NCI-H526 (cell line): ENCODE measurements around the gene ST14.
"Not testable (repeated sequence)": the region's sequence is repeated elsewhere in the genome, so short reads cannot be mapped to it uniquely, and the experiment has no call there.

Source experiments
- DNase-seq, 2 experiments: peaks; one replicate each; lab custom pipeline; 2025; lab: John Stamatoyannopoulos, UW

Gene ST14

DNA sequence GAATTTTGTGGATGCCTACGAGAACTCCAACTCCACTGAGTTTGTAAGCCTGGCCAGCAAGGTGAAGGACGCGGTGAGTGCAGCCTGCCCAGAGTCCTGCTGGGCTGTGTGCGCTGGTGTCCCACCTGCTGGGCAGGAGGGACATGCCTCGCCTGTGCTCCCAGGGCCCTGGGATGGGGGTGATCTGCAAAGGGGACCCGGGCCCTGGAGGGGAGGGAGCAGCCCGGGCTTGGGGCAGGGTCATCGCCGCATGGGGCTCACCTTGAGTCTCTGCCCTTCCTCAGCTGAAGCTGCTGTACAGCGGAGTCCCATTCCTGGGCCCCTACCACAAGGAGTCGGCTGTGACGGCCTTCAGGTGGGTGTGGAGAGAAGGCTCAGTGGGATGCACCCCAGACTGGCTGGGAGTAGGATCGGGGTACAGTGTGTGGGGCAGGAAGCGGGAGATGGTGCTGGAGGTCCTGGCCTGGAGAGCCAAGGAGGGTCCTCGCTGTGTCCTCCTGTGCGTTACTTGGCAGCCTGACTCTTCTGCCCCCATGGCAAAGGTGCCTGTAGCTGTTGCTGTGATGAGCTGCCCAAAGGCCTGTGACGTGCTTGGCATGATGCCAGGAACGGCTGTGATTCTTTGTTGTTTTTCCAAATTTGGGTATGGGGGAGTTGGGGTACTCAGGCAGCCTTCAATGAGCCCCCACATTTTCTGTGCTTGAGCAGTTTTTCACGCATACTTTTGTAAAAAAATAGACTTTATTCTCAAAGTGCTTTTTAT, 29.2 kb downstream of the ST14 start:
- no peak for DNase-seq

DNA sequence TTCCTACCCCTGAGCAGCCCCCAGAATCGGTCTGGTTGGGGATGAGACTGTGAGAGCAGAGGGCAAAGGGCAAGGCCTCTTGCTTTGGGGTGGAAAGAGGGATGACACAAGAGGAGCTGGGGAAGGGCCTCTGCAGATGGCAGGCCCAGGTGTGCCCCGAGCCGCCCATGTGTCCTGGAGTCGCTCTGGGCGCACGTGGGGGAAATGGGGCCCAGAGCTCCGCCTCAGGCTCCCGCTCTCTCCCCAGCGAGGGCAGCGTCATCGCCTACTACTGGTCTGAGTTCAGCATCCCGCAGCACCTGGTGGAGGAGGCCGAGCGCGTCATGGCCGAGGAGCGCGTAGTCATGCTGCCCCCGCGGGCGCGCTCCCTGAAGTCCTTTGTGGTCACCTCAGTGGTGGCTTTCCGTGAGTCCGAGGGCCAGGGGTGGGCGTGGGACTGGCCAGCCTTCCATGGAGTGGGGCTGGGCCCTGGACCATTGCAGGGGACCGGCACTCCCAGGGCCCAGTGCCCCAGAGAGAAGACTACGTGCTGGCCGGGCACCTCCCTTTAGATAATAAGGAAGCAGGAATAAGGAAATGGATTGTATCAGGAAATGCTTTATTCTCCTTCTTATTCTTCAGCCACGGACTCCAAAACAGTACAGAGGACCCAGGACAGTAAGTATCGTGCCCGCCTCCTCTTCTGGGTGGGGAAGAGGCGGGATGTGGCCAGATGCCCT, 30.1 kb downstream of the ST14 start:
- no peak for DNase-seq

DNA sequence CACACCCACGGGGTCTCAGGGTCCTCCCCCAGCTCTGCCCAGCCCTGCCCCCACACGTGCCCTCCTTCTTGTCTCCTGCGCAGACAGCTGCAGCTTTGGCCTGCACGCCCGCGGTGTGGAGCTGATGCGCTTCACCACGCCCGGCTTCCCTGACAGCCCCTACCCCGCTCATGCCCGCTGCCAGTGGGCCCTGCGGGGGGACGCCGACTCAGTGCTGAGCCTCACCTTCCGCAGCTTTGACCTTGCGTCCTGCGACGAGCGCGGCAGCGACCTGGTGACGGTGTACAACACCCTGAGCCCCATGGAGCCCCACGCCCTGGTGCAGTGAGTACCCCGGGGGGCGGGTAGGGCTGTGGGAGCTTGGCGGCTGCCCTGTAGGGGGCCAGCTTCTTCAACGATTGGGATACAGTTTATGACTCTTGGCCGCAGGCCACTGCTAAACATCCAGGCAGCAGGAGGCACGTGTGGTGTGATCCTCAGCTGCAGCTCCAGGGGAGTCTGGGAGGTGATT, 30.8 kb downstream of the ST14 start:
- DNase-seq, result no peak

DNA sequence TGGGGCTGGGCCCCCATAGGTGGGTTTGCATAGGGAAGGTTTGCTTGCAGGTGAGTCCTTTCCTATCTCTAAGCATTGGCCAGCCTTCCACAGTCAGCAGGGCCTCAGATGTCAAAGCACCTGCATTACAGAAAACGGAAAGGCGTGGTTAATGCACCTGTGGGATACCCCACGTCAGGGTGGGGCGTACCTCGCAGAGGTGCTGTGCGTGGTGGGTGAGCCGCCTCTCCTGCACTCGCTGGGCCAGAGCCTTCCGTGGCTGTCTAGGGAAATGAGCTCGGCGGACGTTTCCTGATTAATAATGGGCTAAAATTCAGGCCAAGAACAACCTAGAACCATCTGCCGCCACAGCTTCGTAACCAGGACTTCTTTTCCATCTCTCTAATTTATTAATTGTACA, 32.3 kb downstream of the ST14 start:
- no peak for DNase-seq

DNA sequence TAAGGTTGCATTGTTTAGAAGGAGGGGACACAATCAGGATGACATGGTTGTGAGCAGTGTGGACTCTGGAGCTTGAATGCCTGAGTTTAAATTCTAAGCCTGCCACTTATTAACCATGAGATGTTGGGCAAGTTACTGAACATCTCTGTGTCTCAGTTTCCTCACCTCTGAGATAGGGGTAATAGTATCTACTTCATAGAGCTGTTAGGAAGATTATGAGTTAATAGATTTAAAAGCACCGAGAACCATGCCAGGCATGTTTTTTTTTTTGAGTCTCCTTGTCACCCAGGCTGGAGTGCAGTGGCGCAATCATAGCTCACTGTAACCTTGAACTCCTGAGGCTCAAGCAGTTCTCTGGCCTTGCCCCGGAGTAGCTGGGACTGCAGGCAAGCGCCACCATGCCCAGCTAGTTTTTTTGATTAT, 33.3 kb downstream of the ST14 start:
- no peak for DNase-seq

DNA sequence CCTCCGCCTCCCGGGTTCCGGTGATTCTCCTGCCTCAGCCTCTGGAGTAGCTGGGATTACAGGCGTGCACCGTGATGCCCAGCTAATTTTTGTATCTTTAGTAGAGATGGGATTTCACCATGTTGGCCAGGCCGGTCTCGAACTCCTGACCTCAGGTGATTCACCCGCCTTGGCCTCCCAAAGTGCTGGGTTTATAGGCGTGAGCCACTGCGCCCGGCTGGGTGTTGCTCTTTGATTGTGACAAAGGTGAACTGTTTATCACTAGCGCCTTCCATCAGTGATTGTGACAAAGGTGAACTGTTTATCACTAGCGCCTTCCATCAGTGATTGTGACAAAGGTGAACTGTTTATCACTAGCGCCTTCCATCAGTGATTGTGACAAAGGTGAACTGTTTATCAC, 34.0 kb downstream of the ST14 start:
- DNase-seq, result not testable (repeated sequence)

DNA sequence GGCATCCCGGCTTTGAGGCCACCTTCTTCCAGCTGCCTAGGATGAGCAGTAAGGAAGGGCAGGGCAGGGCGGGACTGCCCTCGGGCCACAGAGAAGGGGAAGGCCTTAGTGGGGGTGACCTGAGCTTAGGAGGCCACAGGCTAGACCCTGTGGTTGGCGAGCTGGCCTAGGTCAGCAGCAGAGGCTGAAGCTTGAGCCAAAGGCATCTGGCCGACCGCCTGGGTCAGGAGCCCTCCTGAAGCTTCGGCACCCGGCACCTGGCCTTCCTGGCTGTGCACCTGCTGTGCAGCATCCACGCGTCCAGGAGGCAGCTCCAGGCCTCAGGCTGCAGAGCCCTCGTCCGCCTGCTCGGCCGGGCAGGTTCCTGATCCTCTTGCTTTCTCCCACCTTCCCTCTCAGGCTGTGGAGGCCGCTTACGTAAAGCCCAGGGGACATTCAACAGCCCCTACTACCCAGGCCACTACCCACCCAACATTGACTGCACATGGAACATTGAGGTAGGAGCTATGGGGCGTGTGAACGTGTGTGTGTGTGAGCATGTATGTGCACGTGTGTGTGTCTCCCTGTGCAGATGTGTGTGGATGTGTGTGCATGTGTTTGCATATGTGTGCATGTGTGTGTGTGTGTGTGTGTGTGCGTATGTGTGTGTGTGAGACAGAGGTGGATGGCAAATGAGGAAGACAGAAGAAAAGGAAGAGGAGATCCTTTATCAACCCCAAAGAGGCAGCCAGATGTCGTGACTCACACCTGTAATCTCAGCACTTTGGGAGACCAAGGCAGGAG, 34.9 kb downstream of the ST14 start:
- no peak for DNase-seq

DNA sequence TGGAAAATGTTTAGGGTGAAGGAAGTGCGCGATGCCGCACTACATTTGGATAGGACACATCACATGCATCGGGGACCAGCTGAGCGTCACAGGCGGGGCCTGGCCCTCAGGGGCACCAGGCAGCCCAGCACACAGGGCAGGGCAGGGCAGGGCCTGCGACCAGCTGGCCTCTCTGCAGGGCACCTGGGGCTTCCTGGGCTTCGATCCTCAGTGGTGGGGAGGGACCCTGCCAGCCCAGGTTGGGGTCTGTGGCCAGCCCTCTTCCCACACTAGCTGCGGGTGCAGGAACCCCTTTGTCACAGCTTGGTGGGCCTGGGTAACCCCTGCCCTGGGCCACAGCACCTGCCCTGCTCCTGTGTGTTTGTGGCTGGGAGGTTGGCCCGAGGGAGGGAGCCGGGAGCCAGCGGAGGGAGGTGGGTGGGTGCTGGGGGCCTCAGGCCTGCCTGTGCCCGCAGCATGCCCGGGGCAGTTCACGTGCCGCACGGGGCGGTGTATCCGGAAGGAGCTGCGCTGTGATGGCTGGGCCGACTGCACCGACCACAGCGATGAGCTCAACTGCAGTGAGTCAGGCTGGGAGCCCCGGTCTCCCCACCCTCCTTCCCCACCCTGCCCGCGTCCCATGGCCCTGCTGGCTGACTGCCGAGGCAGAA, 37.9 kb downstream of the ST14 start:
- DNase-seq, result no peak

DNA sequence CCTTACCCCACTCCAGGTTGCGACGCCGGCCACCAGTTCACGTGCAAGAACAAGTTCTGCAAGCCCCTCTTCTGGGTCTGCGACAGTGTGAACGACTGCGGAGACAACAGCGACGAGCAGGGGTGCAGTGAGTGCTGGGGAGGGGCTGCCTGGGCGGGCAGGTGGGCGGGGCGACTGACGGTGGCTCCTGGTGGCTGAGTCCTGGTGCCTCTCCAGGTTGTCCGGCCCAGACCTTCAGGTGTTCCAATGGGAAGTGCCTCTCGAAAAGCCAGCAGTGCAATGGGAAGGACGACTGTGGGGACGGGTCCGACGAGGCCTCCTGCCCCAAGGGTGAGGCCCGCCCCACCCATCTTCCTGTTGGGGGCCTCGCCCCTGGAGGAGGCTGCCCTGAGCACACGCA, 38.7 kb downstream of the ST14 start:
- DNase-seq, result no peak

DNA sequence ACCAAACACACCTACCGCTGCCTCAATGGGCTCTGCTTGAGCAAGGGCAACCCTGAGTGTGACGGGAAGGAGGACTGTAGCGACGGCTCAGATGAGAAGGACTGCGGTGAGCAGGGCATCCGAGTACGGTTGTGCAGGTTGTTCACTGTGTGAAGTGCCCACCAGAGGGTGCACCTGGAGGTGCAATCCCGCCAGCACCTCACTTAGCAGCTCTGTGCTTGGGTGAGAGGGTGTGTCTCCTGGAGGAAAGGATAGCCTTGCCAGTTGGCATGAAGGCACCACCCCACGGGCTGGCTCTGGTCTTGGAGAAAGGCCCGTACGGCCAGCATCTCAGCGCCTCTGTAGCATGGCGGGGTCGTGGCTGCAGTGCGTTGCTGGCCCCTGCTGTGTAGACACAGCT, 39.4 kb downstream of the ST14 start:
- DNase-seq, result no peak

DNA sequence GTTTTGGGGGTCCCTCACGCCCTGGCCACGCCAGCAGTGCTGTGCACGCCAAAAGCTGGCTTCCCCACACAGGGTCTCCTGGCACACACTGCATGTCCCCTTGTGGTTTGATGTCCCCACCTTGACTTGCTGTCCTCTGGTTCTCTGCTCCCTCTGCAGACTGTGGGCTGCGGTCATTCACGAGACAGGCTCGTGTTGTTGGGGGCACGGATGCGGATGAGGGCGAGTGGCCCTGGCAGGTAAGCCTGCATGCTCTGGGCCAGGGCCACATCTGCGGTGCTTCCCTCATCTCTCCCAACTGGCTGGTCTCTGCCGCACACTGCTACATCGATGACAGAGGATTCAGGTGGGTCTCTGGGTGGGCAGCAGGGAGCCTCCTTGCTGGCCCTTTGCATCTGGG, 40.2 kb downstream of the ST14 start:
- no peak for DNase-seq

DNA sequence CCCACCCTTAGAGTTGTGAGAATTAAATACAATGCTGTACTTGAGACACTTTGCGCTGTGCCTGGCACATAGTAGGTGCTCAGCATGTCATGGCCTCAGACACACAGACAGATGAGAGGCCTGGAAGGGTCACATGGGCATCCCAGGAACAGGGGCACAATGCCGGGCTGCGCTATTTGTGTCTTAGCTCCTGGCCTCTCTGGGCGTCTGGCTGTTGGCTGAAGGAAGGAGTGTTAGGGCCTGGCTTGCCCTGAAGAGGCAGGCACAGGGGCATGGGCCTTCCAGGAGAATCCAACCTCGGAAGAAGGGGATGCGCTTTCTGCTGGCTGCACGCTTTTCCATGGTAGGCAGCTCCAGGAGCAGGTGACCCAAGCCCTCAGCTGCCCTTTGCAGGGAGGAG, 41.4 kb downstream of the ST14 start:
- no peak for DNase-seq

DNA sequence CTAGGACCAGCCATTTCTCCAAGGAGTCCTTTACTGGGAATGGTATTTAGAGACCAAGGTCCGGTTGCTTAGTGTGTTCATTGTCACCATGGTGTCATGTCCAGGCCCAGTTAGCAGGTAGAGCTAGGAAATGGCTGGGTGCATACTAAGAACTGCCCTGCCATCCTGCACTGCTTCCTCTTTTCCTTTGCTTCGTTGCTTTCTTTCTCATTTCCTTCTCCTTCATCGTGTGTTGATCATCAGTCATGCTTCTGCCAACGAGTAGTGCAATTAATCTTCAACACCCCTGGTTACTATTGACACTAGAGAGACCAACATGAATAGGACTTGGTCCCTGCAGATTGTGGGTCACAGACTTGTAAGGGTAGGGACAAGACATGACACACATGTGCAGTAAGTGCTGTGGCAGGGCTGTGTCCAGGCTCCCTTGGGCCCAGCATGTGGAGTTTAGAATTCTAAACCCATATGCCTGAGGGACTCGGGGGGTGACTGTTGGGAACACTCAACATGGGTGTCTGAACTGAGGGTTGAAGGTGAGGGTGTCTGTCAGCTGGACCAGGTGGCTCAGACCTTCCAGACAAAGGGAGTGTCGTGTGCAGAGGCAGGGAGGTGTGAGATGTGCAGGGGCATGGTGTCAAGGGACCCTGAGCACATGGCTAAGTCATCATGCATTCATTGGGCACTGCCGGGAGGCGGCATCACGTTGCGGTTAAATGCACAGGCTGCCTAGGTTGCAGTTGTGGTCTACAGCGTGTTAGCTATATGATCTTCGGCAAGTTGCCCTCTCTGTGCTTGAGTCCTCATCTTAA, 42.6 kb downstream of the ST14 start:
- DNase-seq, result no peak

DNA sequence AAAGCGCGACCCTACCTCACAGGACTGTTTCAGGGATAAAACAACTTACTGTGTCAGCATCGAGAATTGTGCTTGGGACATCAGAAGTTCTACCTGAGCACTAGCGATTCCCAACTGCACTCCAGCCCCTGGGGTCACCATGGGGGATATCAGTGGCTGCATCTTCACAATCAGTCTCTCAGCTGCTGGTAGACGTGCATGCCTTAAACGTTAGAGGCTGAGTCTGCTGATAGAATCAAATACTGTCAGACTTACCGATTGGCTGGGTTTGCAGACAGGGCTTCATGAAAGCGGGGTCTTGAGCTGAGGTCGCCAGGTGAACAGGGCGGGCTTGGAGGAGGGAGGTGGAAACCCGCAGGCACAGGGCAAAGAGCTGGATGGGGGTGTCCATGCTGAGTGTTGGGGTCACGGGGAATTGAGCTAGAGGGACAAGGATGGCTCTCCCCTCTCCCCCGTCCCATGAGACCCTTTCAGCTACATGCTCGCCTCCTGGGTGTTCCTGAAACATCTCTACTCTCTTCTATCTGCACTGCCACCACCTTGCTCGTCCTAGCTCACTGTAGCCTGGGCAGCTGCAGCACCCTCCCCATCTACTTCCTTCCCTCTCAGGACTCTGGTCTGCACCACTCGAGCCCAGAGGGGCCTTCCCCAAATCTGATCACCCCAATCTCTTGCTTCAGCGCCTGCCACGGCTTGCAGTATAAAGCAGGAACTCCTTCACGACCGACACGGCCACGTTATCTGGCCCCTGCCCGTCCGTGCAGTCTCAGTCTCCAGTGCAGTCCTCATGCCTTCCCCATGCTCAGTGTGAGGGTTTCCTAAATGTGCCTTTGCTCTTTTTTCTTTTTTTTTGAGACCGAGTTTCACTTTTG, 43.5 kb downstream of the ST14 start:
- DNase-seq, result no peak

DNA sequence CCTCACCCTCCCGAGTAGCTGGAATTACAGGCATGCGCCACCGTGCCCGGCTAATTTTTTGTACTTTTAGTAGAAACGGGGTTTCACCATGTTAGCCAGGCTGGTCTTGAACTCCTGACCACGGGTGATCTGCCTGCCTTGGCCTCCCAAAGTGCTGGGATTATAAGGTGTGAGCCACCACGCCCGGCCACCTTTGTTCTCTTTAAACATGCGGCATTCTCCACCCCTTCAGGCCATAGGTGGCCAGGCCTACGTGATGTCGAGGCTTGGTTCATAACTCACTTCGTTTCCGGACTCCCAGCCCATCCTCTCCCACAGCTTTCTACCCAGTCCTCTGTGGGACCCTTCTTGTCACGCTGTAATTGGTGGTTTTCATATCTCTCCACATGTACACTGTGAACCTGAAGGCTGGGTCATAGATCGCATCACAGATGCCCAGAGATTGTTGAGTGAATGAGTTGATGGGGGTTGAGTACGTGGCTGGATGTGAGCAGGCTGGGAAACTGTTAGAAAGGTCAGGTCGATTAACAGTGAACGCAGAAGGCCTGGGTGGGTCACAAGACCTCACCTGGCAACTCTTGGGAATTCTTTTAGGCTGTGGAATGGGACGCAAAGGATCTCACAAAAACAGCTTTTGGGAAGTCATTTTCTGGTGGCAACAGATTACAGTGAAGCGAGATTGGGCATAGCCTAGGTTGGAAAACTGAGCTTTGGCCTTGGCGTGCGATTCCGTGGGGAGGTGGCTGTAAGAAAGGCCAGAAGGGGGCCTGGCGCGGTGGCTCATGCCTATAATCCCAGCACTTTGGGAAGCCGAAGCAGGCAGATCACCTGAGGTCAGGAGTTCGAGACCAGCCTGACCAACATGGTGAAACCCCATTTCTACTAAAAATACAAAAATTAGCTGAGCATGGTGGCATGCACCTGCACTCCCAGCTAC, 44.5 kb downstream of the ST14 start:
- no peak for DNase-seq

DNA sequence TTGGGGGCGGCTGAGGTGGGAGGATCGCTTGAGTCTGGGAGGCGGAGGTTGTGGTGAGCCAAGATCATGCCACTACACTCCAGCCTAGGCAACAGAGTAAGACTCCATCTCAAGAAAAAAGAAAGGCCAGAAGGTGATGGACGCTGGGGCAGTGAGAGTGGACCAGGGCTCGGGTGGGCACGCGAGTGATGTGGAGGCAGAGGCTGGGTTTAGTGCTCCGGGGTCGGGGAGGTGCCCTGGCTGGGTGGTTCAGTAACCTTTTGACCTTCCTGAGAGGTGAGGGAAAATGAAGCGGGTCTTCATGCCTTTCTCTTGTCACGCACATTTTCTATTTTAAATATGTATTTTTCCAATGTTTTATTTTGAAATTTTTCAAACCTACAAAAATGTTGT, 45.1 kb downstream of the ST14 start:
- DNase-seq, result no peak

DNA sequence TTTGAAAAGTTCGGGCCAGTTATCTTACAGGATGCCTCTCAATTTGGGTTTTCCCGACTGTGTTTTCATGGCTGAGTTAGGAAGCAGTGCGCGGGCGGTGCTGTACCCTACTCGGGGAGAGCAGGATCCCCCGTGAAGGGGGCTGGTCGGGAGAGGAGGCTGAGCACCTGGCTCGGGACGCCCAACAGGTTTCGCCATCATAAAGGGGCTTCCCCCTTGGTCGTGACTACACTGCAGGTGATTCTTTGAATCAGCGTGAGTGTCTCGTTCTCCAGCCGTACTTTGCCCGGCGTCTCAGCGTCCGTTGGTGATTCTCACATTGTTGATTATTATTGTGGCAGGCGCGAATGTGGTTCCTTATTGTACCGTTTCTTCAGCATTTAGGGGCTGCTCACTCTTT, 46.6 kb downstream of the ST14 start:
- DNase-seq, result no peak

DNA sequence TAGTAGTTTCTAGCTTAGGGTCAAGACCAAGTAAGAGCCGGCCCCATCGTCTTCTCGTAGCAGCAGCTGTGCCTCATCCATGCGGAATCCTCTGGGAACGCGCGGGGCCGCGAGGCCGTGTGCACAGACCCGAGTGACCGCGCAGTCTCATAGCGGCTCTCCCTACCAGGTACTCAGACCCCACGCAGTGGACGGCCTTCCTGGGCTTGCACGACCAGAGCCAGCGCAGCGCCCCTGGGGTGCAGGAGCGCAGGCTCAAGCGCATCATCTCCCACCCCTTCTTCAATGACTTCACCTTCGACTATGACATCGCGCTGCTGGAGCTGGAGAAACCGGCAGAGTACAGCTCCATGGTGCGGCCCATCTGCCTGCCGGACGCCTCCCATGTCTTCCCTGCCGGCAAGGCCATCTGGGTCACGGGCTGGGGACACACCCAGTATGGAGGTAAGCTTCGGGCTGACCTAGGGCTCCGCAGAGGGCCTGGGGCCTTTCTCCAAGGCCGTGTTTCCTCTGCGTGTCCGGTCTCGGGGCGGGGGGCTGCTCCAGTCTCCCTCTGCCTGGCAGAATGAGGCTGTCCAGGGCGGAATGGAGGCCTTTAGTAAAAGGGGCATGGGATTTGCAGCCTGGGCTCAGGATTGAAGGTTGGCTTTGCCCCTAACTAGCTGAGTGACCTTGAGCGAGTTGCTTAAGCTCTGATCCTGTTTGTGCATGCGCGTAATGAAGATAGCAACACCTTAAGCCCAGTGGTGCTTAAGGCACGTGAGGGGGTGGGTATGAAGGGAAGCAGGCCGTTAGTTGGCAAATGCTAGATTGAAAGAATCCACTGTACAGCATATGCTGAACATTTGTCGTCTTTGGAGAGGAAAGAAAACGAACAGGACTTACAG, 48.9 kb downstream of the ST14 start:
- DNase-seq, result no peak
